Measurements from ENCODE around the gene MAN2B2.

Gene MAN2B2

GRCh38 chr4:6568148-6568547 lies 6.8 kb upstream of the MAN2B2 start:
- no peak for TF ChIP-seq CTCF (IDR thresholded peaks at IDR 0.05; ENCODE audit: low read depth, low read length)
- no peak overlapping the region for H3K4me3 ChIP-seq (ENCODE audit: low read depth, low read length)

- H3K4me3 ChIP-seq (ENCODE audit: low read depth, low read length) = no peak overlapping the region
- no peak for TF ChIP-seq CTCF (IDR thresholded peaks at IDR 0.05; ENCODE audit: low read depth, low read length)
Measured at GRCh38 chr4:6568689-6569332, 6.2 kb upstream of the MAN2B2 start.

- no peak for TF ChIP-seq CTCF (IDR thresholded peaks at IDR 0.05; ENCODE audit: low read depth, low read length)
- no peak overlapping the region for H3K4me3 ChIP-seq (ENCODE audit: low read depth, low read length)
Measured at GRCh38 chr4:6571608-6572007, 3.4 kb upstream of the MAN2B2 start.

GRCh38 chr4:6573551-6573950 lies 1.4 kb upstream of the MAN2B2 start:
- no peak for TF ChIP-seq CTCF (IDR thresholded peaks at IDR 0.05; ENCODE audit: low read depth, low read length)
- no peak overlapping the region for H3K4me3 ChIP-seq (ENCODE audit: low read depth, low read length)

- H3K4me3 ChIP-seq (ENCODE audit: low read depth, low read length) = peak overlapping the region; percentile 75
- TF ChIP-seq CTCF (IDR thresholded peaks at IDR 0.05; ENCODE audit: low read depth, low read length) = no peak
Measured at GRCh38 chr4:6573986-6574746, 823 bp upstream of the MAN2B2 start.

- TF ChIP-seq CTCF (IDR thresholded peaks at IDR 0.05; ENCODE audit: low read depth, low read length) = no peak
Measured at GRCh38 chr4:6575503-6576240, 683 bp downstream of the MAN2B2 start.

GRCh38 chr4:6576512-6576911 lies 1.5 kb downstream of the MAN2B2 start:
- no peak overlapping the region for H3K4me3 ChIP-seq (ENCODE audit: low read depth, low read length)
- no peak for TF ChIP-seq CTCF (IDR thresholded peaks at IDR 0.05; ENCODE audit: low read depth, low read length)

More at GRCh38 chr4:6575503-6576240, 683 bp downstream of the MAN2B2 start:
- peak overlapping the region; percentile 75 for H3K4me3 ChIP-seq (ENCODE audit: low read depth, low read length)

All from WI38 (cell line).